ENCODE data around the gene OR8A1.

OR8A1 gene

DNA sequence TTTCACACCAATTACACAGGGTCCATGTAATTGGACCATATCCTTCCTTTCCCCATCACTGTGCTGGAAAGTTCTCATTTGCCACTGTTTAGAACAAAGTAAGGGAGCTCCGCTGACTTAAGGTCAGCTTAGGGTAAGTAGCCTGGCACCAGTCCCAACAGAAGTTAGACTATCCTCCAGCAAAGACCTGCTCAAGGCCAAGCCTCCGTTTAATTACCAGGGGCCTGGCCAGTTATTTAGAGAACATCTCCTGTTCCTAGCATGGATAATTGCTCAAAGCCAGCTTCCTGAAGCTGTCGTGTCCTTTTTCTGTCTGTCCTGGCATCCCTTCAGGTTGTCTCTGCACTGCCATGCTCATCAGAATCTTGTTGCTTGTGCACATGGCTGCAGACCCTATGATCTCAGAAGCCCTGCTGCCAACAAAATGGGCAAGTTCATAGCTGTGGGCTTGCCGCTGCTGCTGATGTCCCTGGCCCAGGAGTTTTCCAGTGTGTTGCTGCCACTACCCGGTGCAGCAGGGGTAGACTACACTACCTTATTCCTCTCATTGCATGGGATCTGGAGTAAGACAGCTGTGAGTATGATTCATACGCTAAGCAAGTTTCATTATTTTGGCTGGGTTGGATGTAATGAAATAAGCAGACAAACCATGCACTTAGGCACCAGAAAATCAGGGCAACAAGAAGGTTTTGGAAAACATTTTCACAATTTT lies 8.1 kb downstream of the OR8A1 start:
- no peak overlapping the region for H3K4me3 ChIP-seq (ENCODE audit: low read depth, low read length)
- TF ChIP-seq, protein P1, sequence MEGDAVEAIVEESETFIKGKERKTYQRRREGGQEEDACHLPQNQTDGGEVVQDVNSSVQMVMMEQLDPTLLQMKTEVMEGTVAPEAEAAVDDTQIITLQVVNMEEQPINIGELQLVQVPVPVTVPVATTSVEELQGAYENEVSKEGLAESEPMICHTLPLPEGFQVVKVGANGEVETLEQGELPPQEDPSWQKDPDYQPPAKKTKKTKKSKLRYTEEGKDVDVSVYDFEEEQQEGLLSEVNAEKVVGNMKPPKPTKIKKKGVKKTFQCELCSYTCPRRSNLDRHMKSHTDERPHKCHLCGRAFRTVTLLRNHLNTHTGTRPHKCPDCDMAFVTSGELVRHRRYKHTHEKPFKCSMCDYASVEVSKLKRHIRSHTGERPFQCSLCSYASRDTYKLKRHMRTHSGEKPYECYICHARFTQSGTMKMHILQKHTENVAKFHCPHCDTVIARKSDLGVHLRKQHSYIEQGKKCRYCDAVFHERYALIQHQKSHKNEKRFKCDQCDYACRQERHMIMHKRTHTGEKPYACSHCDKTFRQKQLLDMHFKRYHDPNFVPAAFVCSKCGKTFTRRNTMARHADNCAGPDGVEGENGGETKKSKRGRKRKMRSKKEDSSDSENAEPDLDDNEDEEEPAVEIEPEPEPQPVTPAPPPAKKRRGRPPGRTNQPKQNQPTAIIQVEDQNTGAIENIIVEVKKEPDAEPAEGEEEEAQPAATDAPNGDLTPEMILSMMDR (conservative IDR thresholded peaks at IDR 0.05; ENCODE audit: low read depth, low read length): no peak
- no peak for DNase-seq (ENCODE audit: low read depth)

DNA sequence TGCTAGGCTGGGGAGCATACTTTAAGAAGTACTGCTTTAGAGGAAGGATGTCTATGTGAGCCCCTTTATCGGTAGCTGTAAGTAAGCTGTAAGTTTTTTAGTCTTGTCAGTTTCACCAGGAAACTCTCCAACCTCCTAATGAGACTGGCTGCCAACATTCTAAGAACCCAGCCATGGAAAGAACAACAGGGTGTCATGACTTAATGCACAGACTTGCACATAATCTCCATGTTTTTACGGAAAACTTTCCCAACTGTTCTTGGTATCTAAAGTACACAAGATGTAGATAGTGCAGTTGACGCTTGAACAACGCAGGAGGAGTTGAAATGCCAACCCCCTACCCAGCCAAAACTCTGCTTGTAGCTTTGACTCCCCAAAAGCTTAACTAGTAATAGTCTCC lies 9.0 kb downstream of the OR8A1 start:
- DNase-seq (ENCODE audit: low read depth): no peak
- TF ChIP-seq, protein P1 (conservative IDR thresholded peaks at IDR 0.05; ENCODE audit: low read depth, low read length): no peak
- no peak overlapping the region for H3K4me3 ChIP-seq (ENCODE audit: low read depth, low read length)

- no peak overlapping the region for H3K4me3 ChIP-seq (ENCODE audit: low read depth, low read length)
- TF ChIP-seq, protein P1 (conservative IDR thresholded peaks at IDR 0.05; ENCODE audit: low read depth, low read length): no peak
- DNase-seq (ENCODE audit: low read depth): no peak
Measured at GRCh38 chr11:124581817-124582216, 12.0 kb downstream of the OR8A1 start.

DNA sequence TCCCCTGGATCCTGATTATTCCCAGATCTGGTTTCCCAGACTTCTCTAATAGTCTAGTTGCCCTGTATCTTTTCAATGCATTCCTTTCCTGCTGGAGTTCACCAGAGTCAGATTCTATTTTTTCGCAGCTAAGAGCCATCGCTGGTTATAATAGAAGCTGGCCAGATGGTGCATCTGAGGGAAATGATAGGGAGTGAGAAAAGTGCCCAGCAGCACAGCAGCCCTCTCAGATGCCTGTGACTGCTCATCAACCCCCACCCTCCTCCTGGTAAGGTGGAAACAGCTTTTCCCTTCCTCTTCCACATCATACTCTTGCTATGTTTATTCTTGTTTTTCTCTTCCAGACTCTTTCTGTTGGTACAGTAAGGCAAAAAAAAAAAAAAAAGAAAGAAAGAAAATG lies 12.8 kb downstream of the OR8A1 start:
- H3K4me3 ChIP-seq (ENCODE audit: low read depth, low read length): no peak overlapping the region
- no peak for DNase-seq (ENCODE audit: low read depth)
- TF ChIP-seq, protein P1 (conservative IDR thresholded peaks at IDR 0.05; ENCODE audit: low read depth, low read length): no peak

GRCh38 chr11:124583781-124584180 lies 14.0 kb downstream of the OR8A1 start:
- no peak overlapping the region for H3K4me3 ChIP-seq (ENCODE audit: low read depth, low read length)
- no peak for DNase-seq (ENCODE audit: low read depth)
- TF ChIP-seq, protein P1 (conservative IDR thresholded peaks at IDR 0.05; ENCODE audit: low read depth, low read length): no peak

- DNase-seq (ENCODE audit: low read depth): no peak
- TF ChIP-seq, protein P1 (conservative IDR thresholded peaks at IDR 0.05; ENCODE audit: low read depth, low read length): no peak
- H3K4me3 ChIP-seq (ENCODE audit: low read depth, low read length): no peak overlapping the region
Measured at GRCh38 chr11:124584681-124585372, 15.0 kb downstream of the OR8A1 start.
